ENCODE data around the gene FOXP2.

DNA sequence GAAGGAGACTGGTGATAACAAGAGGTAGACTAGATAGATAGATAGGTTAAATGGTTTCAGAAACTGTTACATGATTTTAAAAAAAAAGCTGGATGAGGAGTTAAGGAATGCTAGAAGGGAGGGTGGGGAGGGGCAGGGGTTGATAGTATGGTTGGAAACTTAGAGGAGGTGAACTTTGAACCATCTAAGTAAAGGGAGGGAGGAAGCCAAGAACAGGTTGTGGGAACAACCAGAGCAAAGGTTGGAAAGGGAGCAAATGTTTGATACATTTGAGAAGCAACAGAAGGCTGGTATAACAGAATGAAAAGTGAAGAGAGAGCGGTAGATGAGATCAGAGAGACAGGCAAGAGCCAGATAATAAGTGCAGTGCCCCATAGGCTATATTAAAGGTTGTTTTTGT lies 224.8 kb downstream of the FOXP2 start:
- TF ChIP-seq JUND (IDR thresholded peaks at IDR 0.05) (no peak), YY1 (IDR thresholded peaks at IDR 0.05) (no peak), TAF1 (conservative IDR thresholded peaks at IDR 0.05) (no peak), RAD21 (IDR thresholded peaks at IDR 0.05) (no peak)
- TF ChIP-seq, protein P1, sequence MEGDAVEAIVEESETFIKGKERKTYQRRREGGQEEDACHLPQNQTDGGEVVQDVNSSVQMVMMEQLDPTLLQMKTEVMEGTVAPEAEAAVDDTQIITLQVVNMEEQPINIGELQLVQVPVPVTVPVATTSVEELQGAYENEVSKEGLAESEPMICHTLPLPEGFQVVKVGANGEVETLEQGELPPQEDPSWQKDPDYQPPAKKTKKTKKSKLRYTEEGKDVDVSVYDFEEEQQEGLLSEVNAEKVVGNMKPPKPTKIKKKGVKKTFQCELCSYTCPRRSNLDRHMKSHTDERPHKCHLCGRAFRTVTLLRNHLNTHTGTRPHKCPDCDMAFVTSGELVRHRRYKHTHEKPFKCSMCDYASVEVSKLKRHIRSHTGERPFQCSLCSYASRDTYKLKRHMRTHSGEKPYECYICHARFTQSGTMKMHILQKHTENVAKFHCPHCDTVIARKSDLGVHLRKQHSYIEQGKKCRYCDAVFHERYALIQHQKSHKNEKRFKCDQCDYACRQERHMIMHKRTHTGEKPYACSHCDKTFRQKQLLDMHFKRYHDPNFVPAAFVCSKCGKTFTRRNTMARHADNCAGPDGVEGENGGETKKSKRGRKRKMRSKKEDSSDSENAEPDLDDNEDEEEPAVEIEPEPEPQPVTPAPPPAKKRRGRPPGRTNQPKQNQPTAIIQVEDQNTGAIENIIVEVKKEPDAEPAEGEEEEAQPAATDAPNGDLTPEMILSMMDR (IDR thresholded peaks at IDR 0.05; ENCODE audit: low read depth, low read length, missing input control) = no peak
